B cell (primary cell): ENCODE measurements around the gene IGSF8. TPM values are rescaled to one million over a fixed set of nuclear protein-coding genes. Genes with fewer than 3 reads are reported as not detected.

Source experiments
- ATAC-seq: fragments of 200-7000 bp; cut with Tn5 transposase; one replicate; pipeline ENCODE4 v1.10.0; 2021; ENCODE audit warnings: low read depth, mild to moderate bottlenecking, moderate number of reproducible peaks, moderate library complexity
- CTCF ChIA-PET: fragments of 350-600 bp; sonication (Branson Sonifier 250); formaldehyde crosslinking; loops from one replicate; lab custom pipeline; 2021; ENCODE audit warnings: antibody characterized with exemption, inconsistent platforms; lab: Charles Lee
- POLR2A ChIA-PET: fragments of 350-600 bp; sonication (Branson Sonifier 250); formaldehyde crosslinking; loops from one replicate; lab custom pipeline; 2021; ENCODE audit warnings: antibody characterized with exemption; lab: Charles Lee
- DNase-seq: peaks from one replicate; pipeline ENCODE4 v3.0.0; 2013
- H2AFZ ChIP-seq: 2 replicates; pipeline ENCODE4 v1.6.1; 2012; ENCODE audit warnings: mild to moderate bottlenecking, low read depth, low read length; ENCODE audit not compliant: insufficient read depth, poor library complexity, severe bottlenecking
- H3K27ac ChIP-seq, 2 donors: 1 replicate in 1 of 2; 2 replicates in 1 of 2; pipeline ENCODE4 v1.5.1; 2012 to 2013; ENCODE audit warnings: low read length in 2 of 2, mild to moderate bottlenecking in 2 of 2, moderate library complexity in 1 of 2
- H3K27me3 ChIP-seq, 4 experiments: fragments of 200-600 bp in 1 of 4; sonication (generic) in 1 of 4; replicated peaks in 1 of 4; 1 replicate in 2 of 4; 2 replicates in 2 of 4; pipeline versions ENCODE4 v1.6.1 to v1.7.0; 2013 to 2016; ENCODE audit warnings: low read length in 3 of 4, mild to moderate bottlenecking in 2 of 4, mixed read lengths in 1 of 4, moderate library complexity in 1 of 4; ENCODE audit not compliant: insufficient read depth in 4 of 4, control insufficient read depth in 3 of 4; ENCODE audit errors: control extremely low read depth in 1 of 4
- H3K36me3 ChIP-seq, 2 experiments: replicated peaks in 1 of 2; 1 replicate in 1 of 2; 2 replicates in 1 of 2; pipeline versions ENCODE4 v1.6.1 to v1.7.1; 2013; ENCODE audit warnings: low read length in 1 of 2; ENCODE audit not compliant: insufficient read depth in 2 of 2, control insufficient read depth in 1 of 2; ENCODE audit errors: control extremely low read depth in 1 of 2, extremely low read depth in 1 of 2
- H3K4me1 ChIP-seq, 2 donors: fragments of 200-600 bp in 1 of 2; sonication (generic) in 1 of 2; 1 replicate in 1 of 2; 2 replicates in 1 of 2; pipeline versions ENCODE4 v1.5.1 to v1.6.1; 2013 to 2017; ENCODE audit warnings: low read length in 2 of 2; ENCODE audit not compliant: control insufficient read depth in 2 of 2, insufficient read depth in 2 of 2
- H3K4me2 ChIP-seq: replicated peaks from 2 replicates; pipeline ENCODE3; 2012; ENCODE audit warnings: mild to moderate bottlenecking, low read depth, low read length; ENCODE audit not compliant: poor library complexity, severe bottlenecking
- H3K4me3 ChIP-seq, 5 experiments: fragments of 200-600 bp in 1 of 5; sonication (generic) in 1 of 5; 1 replicate in 3 of 5; 2 replicates in 2 of 5; pipeline versions ENCODE4 v1.5.1 to v1.7.0; 2011 to 2016; ENCODE audit warnings: low read length in 4 of 5, mild to moderate bottlenecking in 4 of 5, low read depth in 2 of 5, control low read depth in 1 of 5, moderate library complexity in 1 of 5; ENCODE audit not compliant: insufficient read depth in 1 of 5; ENCODE audit errors: control extremely low read depth in 1 of 5, extremely low read depth in 1 of 5
- H3K79me2 ChIP-seq: fragments of 200-600 bp; sonication (generic); one replicate; pipeline ENCODE4 v1.6.0; 2016; ENCODE audit warnings: low read length; ENCODE audit not compliant: control insufficient read depth, insufficient read depth
- H3K9ac ChIP-seq: fragments of 200-600 bp; sonication (generic); 2 replicates; pipeline ENCODE4 v1.6.1; 2017; ENCODE audit warnings: mild to moderate bottlenecking, low read length, moderate library complexity
- H3K9me3 ChIP-seq, 3 donors: one replicate each; pipeline versions ENCODE4 v1.6.1 to v1.7.1; 2013; ENCODE audit warnings: low read length in 2 of 3; ENCODE audit not compliant: control insufficient read depth in 2 of 3, insufficient read depth in 1 of 3; ENCODE audit errors: control extremely low read depth in 1 of 3
- H4K20me1 ChIP-seq: 2 replicates; pipeline ENCODE4 v1.6.0; 2012; ENCODE audit warnings: mild to moderate bottlenecking, low read length; ENCODE audit not compliant: insufficient read depth, control insufficient read depth, poor library complexity, severe bottlenecking
- H3K27ac Mint-ChIP-seq: one replicate; pipeline ENCODE4 v1.8.0; 2021; ENCODE audit warnings: mixed read lengths
- H3K27me3 Mint-ChIP-seq: one replicate; pipeline ENCODE4 v1.8.0; 2021; ENCODE audit warnings: mixed read lengths
- H3K4me1 Mint-ChIP-seq: one replicate; pipeline ENCODE4 v1.8.0; 2021; ENCODE audit warnings: mixed read lengths
- H3K4me3 Mint-ChIP-seq: one replicate; pipeline ENCODE4 v1.8.0; 2021; ENCODE audit warnings: mixed read lengths
- H3K9me3 Mint-ChIP-seq: one replicate; pipeline ENCODE4 v1.8.0; 2022; ENCODE audit warnings: mixed read lengths; ENCODE audit not compliant: insufficient read depth
- CTCF ChIP-seq: fragments of 200-600 bp; IDR thresholded peaks from one replicate; pipeline ENCODE4 v1.8.0; 2022; ENCODE audit warnings: antibody characterized with exemption, mild to moderate bottlenecking
- EZH2 ChIP-seq: IDR thresholded peaks from 2 replicates; pipeline ENCODE4 v1.6.1; 2012; ENCODE audit warnings: borderline replicate concordance, low read depth, mild to moderate bottlenecking, moderate library complexity, low read length; ENCODE audit not compliant: insufficient read depth, poor library complexity, severe bottlenecking
- WGBS: methylation state at CpG from one replicate; pipeline ENCODE4 v1.1.5; 2013; ENCODE audit warnings: missing lambda C conversion rate; ENCODE audit not compliant: insufficient coverage; 5-methylcytosine and 5-hydroxymethylcytosine counted together
- intact Hi-C: fragments of 100-400 bp; cut with micrococcal nuclease; formaldehyde crosslinking; loops from one replicate; pipeline ENCODE4 v1.10.0; 2022
- polyA plus RNA-seq: library from polyadenylated mRNA; depleted of rRNA; stranded (reverse); fragments of >200 nt; gene quantifications from 2 replicates; pipeline ENCODE4 v1.2.3, GENCODE V29; 2012
- total RNA-seq, 2 donors: library from RNA; stranded (reverse); fragments of 120-200 nt in 1 of 2; gene quantifications; 1 replicate in 1 of 2; 2 replicates in 1 of 2; pipeline versions ENCODE4 v1.2.3 to v1.2.4, GENCODE V29; 2013 to 2022

Gene IGSF8
- total and polyA plus RNA-seq, 2 donors (not counting 1 experiment from before 2014, with no cell fraction given) = 37.2 to 56.0 TPM

- no peak overlapping the region for H3K4me3 ChIP-seq
Measured at GRCh38 chr1:160062230-160062532, 36.2 kb downstream of the IGSF8 start.

More at GRCh38 chr1:160062230-160062532, 36.2 kb downstream of the IGSF8 start:
- no peak for DNase-seq
- peaks cover 28% of the 10 kb centered on the region for H3K27me3 Mint-ChIP-seq
- Histone ChIP-seq H3K79me2 (no peaks in the 10 kb centered on the region), H3K4me2 (no peak overlapping the region), H3K36me3 (no peaks in the 10 kb centered on the region), H3K9me3 (no peaks in the 10 kb centered on the region), H3K27ac (no peak overlapping the region), H3K9ac (no peak overlapping the region), H3K27me3 (peaks cover 0 to 30% (median 2%) of the 10 kb centered on the region in 4 experiments), H4K20me1 (no peaks in the 10 kb centered on the region), H2AFZ (no peak overlapping the region), H3K4me1 (no peaks in the 10 kb centered on the region)
- ChIA-PET POLR2A (no interaction called here), CTCF (interaction anchor here (1.1 kb wide), 1 partner anchor 15 kb away, joined by 4 read pairs; no protein-coding TSS in a partner anchor)
- no peaks in the 10 kb centered on the region for H3K4me1 Mint-ChIP-seq
- TF ChIP-seq EZH2 (no peak), CTCF (no peak)
- WGBS = 80% methylated on average over 3 of the region's 6 CpGs
- ATAC-seq = no peak
- intact Hi-C loops = no loop called here
- H3K4me3 Mint-ChIP-seq = no peak overlapping the region
- no peak overlapping the region for H3K27ac Mint-ChIP-seq
- no peaks in the 10 kb centered on the region for H3K9me3 Mint-ChIP-seq
